Right ventricle myocardium superior (tissue), 1 donor: ENCODE results near the gene MBD5. TPM values are rescaled to one million over a fixed set of nuclear protein-coding genes. Genes with fewer than 3 reads are reported as not detected.

ENCODE experiments used
- ATAC-seq: fragments of 200-7000 bp; cut with Tn5 transposase; one replicate; pipeline ENCODE4 v1.9.1; 2020; ENCODE audit warnings: mild to moderate bottlenecking; ENCODE audit not compliant: poor library complexity
- DNase-seq: peaks from one replicate; pipeline ENCODE4 v3.0.0-alpha.2; 2020
- intact Hi-C: fragments of 100-400 bp; cut with DNase I; formaldehyde crosslinking; loops from one replicate; pipeline ENCODE4 v1.11.2; 2022
- total RNA-seq: library from RNA; stranded (reverse); fragmentation: NEBNext Ultra II Directional; extraction: Animal tissue kit (Norgen Biotek cat#: 25700); gene quantifications from one replicate; pipeline ENCODE4 v1.2.1, GENCODE V29; 2021
- donor health status: DM: no; HTN: yes; CAD: no; lungs with severe emphysema.

MBD5 gene
- total RNA-seq, 1 donor from 2014 or later, result 25.5 TPM

GRCh38 chr2:148177559-148177958, 156.7 kb downstream of the MBD5 start:
- intact Hi-C loops, result no loop called here
- ATAC-seq (no peak), DNase-seq (no peak)

GRCh38 chr2:148179724-148180123, 158.8 kb downstream of the MBD5 start:
- no peak for ATAC-seq
- no peak for DNase-seq
- intact Hi-C loops, result no loop called here

GRCh38 chr2:148184976-148185375, 164.1 kb downstream of the MBD5 start:
- ATAC-seq (no peak), DNase-seq (no peak)
- intact Hi-C loops, result no loop called here

- ATAC-seq, result no peak
- DNase-seq, result no peak
- intact Hi-C loops, result no loop called here
Observed at GRCh38 chr2:148194882-148195281, 174.0 kb downstream of the MBD5 start.

- intact Hi-C loops, result no loop called here
- ATAC-seq (no peak), DNase-seq (peak; percentile 49)
Observed at GRCh38 chr2:148201075-148202004, 180.4 kb downstream of the MBD5 start.

- intact Hi-C loops, result no loop called here
- no peak for DNase-seq
- ATAC-seq, result no peak
Observed at GRCh38 chr2:148202237-148202636, 181.3 kb downstream of the MBD5 start.

- intact Hi-C loops, result no loop called here
Observed at GRCh38 chr2:148207111-148207510, 186.2 kb downstream of the MBD5 start.

GRCh38 chr2:148209603-148210002, 188.7 kb downstream of the MBD5 start:
- intact Hi-C loops, result no loop called here
- no peak for DNase-seq

More at GRCh38 chr2:148207111-148207510, 186.2 kb downstream of the MBD5 start:
- ATAC-seq, result no peak
- no peak for DNase-seq

GRCh38 chr2:148218326-148219075, 197.6 kb downstream of the MBD5 start:
- no peak for ATAC-seq
- intact Hi-C loops, result no loop called here
- no peak for DNase-seq

More at GRCh38 chr2:148209603-148210002, 188.7 kb downstream of the MBD5 start:
- ATAC-seq, result no peak

GRCh38 chr2:148221166-148221565, 200.3 kb downstream of the MBD5 start:
- DNase-seq (no peak), ATAC-seq (no peak)
- intact Hi-C loops, result no loop called here

GRCh38 chr2:148221926-148222325, 201.0 kb downstream of the MBD5 start:
- DNase-seq (no peak), ATAC-seq (no peak)
- intact Hi-C loops, result no loop called here

GRCh38 chr2:148231858-148232257, 211.0 kb downstream of the MBD5 start:
- DNase-seq (no peak), ATAC-seq (no peak)
- intact Hi-C loops, result no loop called here

GRCh38 chr2:148234143-148234542, 213.3 kb downstream of the MBD5 start:
- intact Hi-C loops, result no loop called here
- no peak for DNase-seq
- no peak for ATAC-seq

GRCh38 chr2:148237911-148238310, 217.0 kb downstream of the MBD5 start:
- DNase-seq (no peak), ATAC-seq (no peak)
- intact Hi-C loops, result no loop called here

- no peak for DNase-seq
- intact Hi-C loops, result no loop called here
- ATAC-seq, result no peak
Observed at GRCh38 chr2:148238561-148238960, 217.7 kb downstream of the MBD5 start.

GRCh38 chr2:148240838-148241237, 219.9 kb downstream of the MBD5 start:
- intact Hi-C loops, result no loop called here
- ATAC-seq (no peak), DNase-seq (no peak)

- intact Hi-C loops, result no loop called here
- no peak for ATAC-seq
- no peak for DNase-seq
Observed at GRCh38 chr2:148244593-148245292, 223.9 kb downstream of the MBD5 start.

- intact Hi-C loops, result no loop called here
- DNase-seq (no peak), ATAC-seq (no peak)
Observed at GRCh38 chr2:148251993-148252392, 231.1 kb downstream of the MBD5 start.

- ATAC-seq, result no peak
- intact Hi-C loops, result no loop called here
Observed at GRCh38 chr2:148252646-148253045, 231.8 kb downstream of the MBD5 start.

More at GRCh38 chr2:148252646-148253045, 231.8 kb downstream of the MBD5 start:
- DNase-seq, result no peak
